WTC11 (cell line): ENCODE data around the gene PARD3B. TPM values are rescaled to one million over a fixed set of nuclear protein-coding genes. Genes with fewer than 3 reads are reported as not detected.

Experiments used
- ATAC-seq: fragments of 200-7000 bp; cut with Tn5 transposase; 2 replicates; pipeline ENCODE4 v1.10.0; 2021; ENCODE audit warnings: mild to moderate bottlenecking, moderate library complexity
- CTCF ChIA-PET: fragments of 300-600 bp; sonication (Branson Sonifier 250); formaldehyde crosslinking; loops from one replicate; lab custom pipeline; 2021; ENCODE audit warnings: antibody characterized with exemption; lab: Charles Lee
- POLR2A ChIA-PET: fragments of 350-600 bp; sonication (Branson Sonifier 250); formaldehyde crosslinking; loops from one replicate; lab custom pipeline; 2021; ENCODE audit warnings: antibody characterized with exemption; lab: Charles Lee
- DNase-seq: peaks from one replicate; pipeline ENCODE4 v3.0.0; 2021; ENCODE audit warnings: low spot score
- H3K27ac Mint-ChIP-seq: 2 replicates; pipeline ENCODE4 v1.8.0; 2021; ENCODE audit warnings: mixed read lengths
- H3K27me3 Mint-ChIP-seq: 2 replicates; pipeline ENCODE4 v1.8.0; 2021; ENCODE audit warnings: low read depth, mild to moderate bottlenecking, moderate library complexity, mixed read lengths
- H3K36me3 Mint-ChIP-seq: 2 replicates; pipeline ENCODE4 v1.8.0; 2021; ENCODE audit warnings: mixed read lengths
- H3K4me1 Mint-ChIP-seq: 2 replicates; pipeline ENCODE4 v1.8.0; 2022; ENCODE audit warnings: mixed read lengths
- H3K4me3 Mint-ChIP-seq: 2 replicates; pipeline ENCODE4 v1.8.0; 2021; ENCODE audit warnings: mild to moderate bottlenecking, moderate library complexity, mixed read lengths
- H3K9me3 Mint-ChIP-seq: 2 replicates; pipeline ENCODE4 v1.8.0; 2021; ENCODE audit warnings: mixed read lengths
- CBFB ChIP-seq: sonication (generic); formaldehyde crosslinking; IDR thresholded peaks from 2 replicates; pipeline ENCODE4 v1.8.1; 2022; ENCODE audit warnings: mild to moderate bottlenecking, low read depth, missing genetic modification reagents
- CDX4 ChIP-seq: fragments of 250-450 bp; sonication (Bioruptor Pico); IDR thresholded peaks from 2 replicates; pipeline ENCODE4 v1.9.0; 2021; ENCODE audit warnings: moderate library complexity, mild to moderate bottlenecking, inconsistent platforms, borderline replicate concordance
- E2F1 ChIP-seq: sonication (generic); formaldehyde crosslinking; IDR thresholded peaks from 2 replicates; pipeline ENCODE4 v1.8.0; 2022; ENCODE audit warnings: mild to moderate bottlenecking, missing genetic modification reagents
- ESRRA ChIP-seq: sonication (generic); formaldehyde crosslinking; IDR thresholded peaks from 2 replicates; pipeline ENCODE4 v1.8.1; 2022; ENCODE audit warnings: mild to moderate bottlenecking, missing genetic modification reagents, borderline replicate concordance
- FOXP1 ChIP-seq: sonication (generic); formaldehyde crosslinking; IDR thresholded peaks from 2 replicates; pipeline ENCODE4 v1.8.0; 2022; ENCODE audit warnings: missing genetic modification reagents, mild to moderate bottlenecking, moderate library complexity, borderline replicate concordance
- JAZF1 ChIP-seq: fragments of 250-450 bp; sonication (Bioruptor Pico); IDR thresholded peaks from 2 replicates; pipeline ENCODE4 v1.9.0; 2021; ENCODE audit warnings: moderate library complexity, mild to moderate bottlenecking, inconsistent platforms
- MXD4 ChIP-seq: fragments of 250-450 bp; sonication (Bioruptor Pico); IDR thresholded peaks from 2 replicates; pipeline ENCODE4 v1.8.0; 2021; ENCODE audit warnings: mild to moderate bottlenecking, moderate library complexity, borderline replicate concordance
- NFYB ChIP-seq: sonication (generic); formaldehyde crosslinking; conservative IDR thresholded peaks from 2 replicates; pipeline ENCODE4 v1.8.0; 2022; ENCODE audit warnings: low read depth, missing genetic modification reagents
- RELA ChIP-seq: sonication (generic); formaldehyde crosslinking; IDR thresholded peaks from 2 replicates; pipeline ENCODE4 v1.8.1; 2022; ENCODE audit warnings: missing genetic modification reagents, mild to moderate bottlenecking, borderline replicate concordance
- SMAD3 ChIP-seq: sonication (generic); formaldehyde crosslinking; IDR thresholded peaks from 2 replicates; pipeline ENCODE4 v1.8.0; 2022; ENCODE audit warnings: missing genetic modification reagents, mild to moderate bottlenecking, borderline replicate concordance
- TEAD4 ChIP-seq: sonication (generic); formaldehyde crosslinking; IDR thresholded peaks from 2 replicates; pipeline ENCODE4 v1.8.0; 2022; ENCODE audit warnings: mild to moderate bottlenecking, missing genetic modification reagents
- ZNF138 ChIP-seq: sonication (generic); formaldehyde crosslinking; conservative IDR thresholded peaks from 2 replicates; pipeline ENCODE4 v1.8.1; 2022; ENCODE audit warnings: mild to moderate bottlenecking, moderate library complexity, missing genetic modification reagents
- ZNF219 ChIP-seq: sonication (generic); formaldehyde crosslinking; IDR thresholded peaks from 2 replicates; pipeline ENCODE4 v1.8.0; 2023; ENCODE audit warnings: missing genetic modification reagents, mild to moderate bottlenecking, borderline replicate concordance
- ZNF423 ChIP-seq: fragments of 250-450 bp; sonication (Bioruptor Pico); IDR thresholded peaks from 2 replicates; pipeline ENCODE4 v2.1.2; 2022; ENCODE audit warnings: mild to moderate bottlenecking, moderate library complexity
- ZNF671 ChIP-seq: fragments of 250-450 bp; sonication (Bioruptor Pico); IDR thresholded peaks from 2 replicates; pipeline ENCODE4 v1.8.0; 2021; ENCODE audit warnings: mild to moderate bottlenecking
- total RNA-seq: library from RNA; stranded (reverse); gene quantifications from 3 replicates; pipeline ENCODE4 v1.2.3, GENCODE V29; 2021
- TF ChIP-seq, protein P1 (sequence below): sonication (generic); formaldehyde crosslinking; IDR thresholded peaks from 2 replicates; pipeline ENCODE4 v1.8.1; 2022; ENCODE audit warnings: missing genetic modification reagents, borderline replicate concordance
- TF ChIP-seq, protein P2 (sequence below): fragments of 250-450 bp; sonication (Bioruptor Pico); IDR thresholded peaks from 2 replicates; pipeline ENCODE4 v1.9.0; 2021; ENCODE audit warnings: mild to moderate bottlenecking
- TF ChIP-seq, protein P3 (sequence below): fragments of 250-450 bp; sonication (Bioruptor Pico); IDR thresholded peaks from 2 replicates; pipeline ENCODE4 v1.9.0; 2021; ENCODE audit warnings: mild to moderate bottlenecking, borderline replicate concordance
- TF ChIP-seq, protein P4 (sequence below): sonication (generic); formaldehyde crosslinking; IDR thresholded peaks from 2 replicates; pipeline ENCODE4 v1.8.0; 2023; ENCODE audit warnings: missing genetic modification reagents

Gene PARD3B
- total RNA-seq, 1 experiment from 2014 or later = 5.6 TPM

GRCh38 chr2:205358351-205358815 lies 813.1 kb downstream of the PARD3B start (continued):
- TF ChIP-seq, protein P1, sequence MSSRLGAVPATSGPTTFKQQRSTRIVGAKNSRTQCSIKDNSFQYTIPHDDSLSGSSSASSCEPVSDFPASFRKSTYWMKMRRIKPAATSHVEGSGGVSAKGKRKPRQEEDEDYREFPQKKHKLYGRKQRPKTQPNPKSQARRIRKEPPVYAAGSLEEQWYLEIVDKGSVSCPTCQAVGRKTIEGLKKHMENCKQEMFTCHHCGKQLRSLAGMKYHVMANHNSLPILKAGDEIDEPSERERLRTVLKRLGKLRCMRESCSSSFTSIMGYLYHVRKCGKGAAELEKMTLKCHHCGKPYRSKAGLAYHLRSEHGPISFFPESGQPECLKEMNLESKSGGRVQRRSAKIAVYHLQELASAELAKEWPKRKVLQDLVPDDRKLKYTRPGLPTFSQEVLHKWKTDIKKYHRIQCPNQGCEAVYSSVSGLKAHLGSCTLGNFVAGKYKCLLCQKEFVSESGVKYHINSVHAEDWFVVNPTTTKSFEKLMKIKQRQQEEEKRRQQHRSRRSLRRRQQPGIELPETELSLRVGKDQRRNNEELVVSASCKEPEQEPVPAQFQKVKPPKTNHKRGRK = no peak
- TF ChIP-seq TEAD4 (CRISPR knock-in tag) (no peak; the same call in 1 of the 2 replicates), JAZF1 (CRISPR knock-in tag) (no peak), ZNF219 (CRISPR knock-in tag) (no peak), NFYB (CRISPR knock-in tag) (no peak)
- TF ChIP-seq, protein P2, sequence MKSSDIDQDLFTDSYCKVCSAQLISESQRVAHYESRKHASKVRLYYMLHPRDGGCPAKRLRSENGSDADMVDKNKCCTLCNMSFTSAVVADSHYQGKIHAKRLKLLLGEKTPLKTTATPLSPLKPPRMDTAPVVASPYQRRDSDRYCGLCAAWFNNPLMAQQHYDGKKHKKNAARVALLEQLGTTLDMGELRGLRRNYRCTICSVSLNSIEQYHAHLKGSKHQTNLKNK (CRISPR knock-in tag) = no peak
- TF ChIP-seq, protein P3, sequence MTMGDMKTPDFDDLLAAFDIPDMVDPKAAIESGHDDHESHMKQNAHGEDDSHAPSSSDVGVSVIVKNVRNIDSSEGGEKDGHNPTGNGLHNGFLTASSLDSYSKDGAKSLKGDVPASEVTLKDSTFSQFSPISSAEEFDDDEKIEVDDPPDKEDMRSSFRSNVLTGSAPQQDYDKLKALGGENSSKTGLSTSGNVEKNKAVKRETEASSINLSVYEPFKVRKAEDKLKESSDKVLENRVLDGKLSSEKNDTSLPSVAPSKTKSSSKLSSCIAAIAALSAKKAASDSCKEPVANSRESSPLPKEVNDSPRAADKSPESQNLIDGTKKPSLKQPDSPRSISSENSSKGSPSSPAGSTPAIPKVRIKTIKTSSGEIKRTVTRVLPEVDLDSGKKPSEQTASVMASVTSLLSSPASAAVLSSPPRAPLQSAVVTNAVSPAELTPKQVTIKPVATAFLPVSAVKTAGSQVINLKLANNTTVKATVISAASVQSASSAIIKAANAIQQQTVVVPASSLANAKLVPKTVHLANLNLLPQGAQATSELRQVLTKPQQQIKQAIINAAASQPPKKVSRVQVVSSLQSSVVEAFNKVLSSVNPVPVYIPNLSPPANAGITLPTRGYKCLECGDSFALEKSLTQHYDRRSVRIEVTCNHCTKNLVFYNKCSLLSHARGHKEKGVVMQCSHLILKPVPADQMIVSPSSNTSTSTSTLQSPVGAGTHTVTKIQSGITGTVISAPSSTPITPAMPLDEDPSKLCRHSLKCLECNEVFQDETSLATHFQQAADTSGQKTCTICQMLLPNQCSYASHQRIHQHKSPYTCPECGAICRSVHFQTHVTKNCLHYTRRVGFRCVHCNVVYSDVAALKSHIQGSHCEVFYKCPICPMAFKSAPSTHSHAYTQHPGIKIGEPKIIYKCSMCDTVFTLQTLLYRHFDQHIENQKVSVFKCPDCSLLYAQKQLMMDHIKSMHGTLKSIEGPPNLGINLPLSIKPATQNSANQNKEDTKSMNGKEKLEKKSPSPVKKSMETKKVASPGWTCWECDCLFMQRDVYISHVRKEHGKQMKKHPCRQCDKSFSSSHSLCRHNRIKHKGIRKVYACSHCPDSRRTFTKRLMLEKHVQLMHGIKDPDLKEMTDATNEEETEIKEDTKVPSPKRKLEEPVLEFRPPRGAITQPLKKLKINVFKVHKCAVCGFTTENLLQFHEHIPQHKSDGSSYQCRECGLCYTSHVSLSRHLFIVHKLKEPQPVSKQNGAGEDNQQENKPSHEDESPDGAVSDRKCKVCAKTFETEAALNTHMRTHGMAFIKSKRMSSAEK = no peak
- TF ChIP-seq, all 79 proteins: peak for 0

GRCh38 chr2:205361272-205361671 lies 816.0 kb downstream of the PARD3B start:
- DNase-seq (no peak), ATAC-seq (no peak)
- Mint-ChIP-seq H3K36me3 (no peaks in the 10 kb centered on the region), H3K9me3 (no peaks in the 10 kb centered on the region), H3K27ac (no peak overlapping the region), H3K4me1 (peaks cover 54% of the 10 kb centered on the region), H3K27me3 (no peaks in the 10 kb centered on the region), H3K4me3 (no peak overlapping the region)
- ChIA-PET CTCF (interaction anchor here (1.0 kb wide), 1 partner anchor 185 kb away, joined by 3 read pairs; no protein-coding TSS in a partner anchor), POLR2A (no interaction called here)
- TF ChIP-seq FOXP1 = no peak
- TF ChIP-seq ZNF671 = no peak
- no peak for TF ChIP-seq MXD4
- TF ChIP-seq, protein P3 = no peak
- no peak for TF ChIP-seq SMAD3 (CRISPR knock-in tag)
- TF ChIP-seq CBFB (CRISPR knock-in tag) = no peak
- no peak for TF ChIP-seq RELA (CRISPR knock-in tag)

GRCh38 chr2:205361970-205362369 lies 816.7 kb downstream of the PARD3B start:
- peaks cover 54% of the 10 kb centered on the region for H3K4me1 Mint-ChIP-seq
- ATAC-seq = no peak
- no peak overlapping the region for H3K4me3 Mint-ChIP-seq
- TF ChIP-seq E2F1 (CRISPR knock-in tag) (no peak), ZNF138 (CRISPR knock-in tag) (no peak), ZNF423 (CRISPR knock-in tag) (no peak), ESRRA (no peak), CDX4 (no peak)
- TF ChIP-seq, protein P4, sequence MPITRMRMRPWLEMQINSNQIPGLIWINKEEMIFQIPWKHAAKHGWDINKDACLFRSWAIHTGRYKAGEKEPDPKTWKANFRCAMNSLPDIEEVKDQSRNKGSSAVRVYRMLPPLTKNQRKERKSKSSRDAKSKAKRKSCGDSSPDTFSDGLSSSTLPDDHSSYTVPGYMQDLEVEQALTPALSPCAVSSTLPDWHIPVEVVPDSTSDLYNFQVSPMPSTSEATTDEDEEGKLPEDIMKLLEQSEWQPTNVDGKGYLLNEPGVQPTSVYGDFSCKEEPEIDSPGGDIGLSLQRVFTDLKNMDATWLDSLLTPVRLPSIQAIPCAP (CRISPR knock-in tag) = no peak

More at GRCh38 chr2:205361970-205362369, 816.7 kb downstream of the PARD3B start:
- Mint-ChIP-seq H3K36me3 (no peaks in the 10 kb centered on the region), H3K9me3 (no peaks in the 10 kb centered on the region), H3K27ac (no peak overlapping the region), H3K27me3 (no peaks in the 10 kb centered on the region)
- CTCF ChIA-PET = interaction anchor here (0.6 kb wide), 1 partner anchor 113 kb away, joined by 3 read pairs; no protein-coding TSS in a partner anchor
- POLR2A ChIA-PET = no interaction called here
- DNase-seq = no peak
